CD4-positive, alpha-beta T cell treated with Interleukin-2 at 100 ng/mL for 4 hours (primary cell): ENCODE data around the gene ADCY7.
A peak's percentile ranks its signal among the peaks of the same experiment; 100 is the strongest.

Source experiments
- DNase-seq: peaks from one replicate; pipeline ENCODE4 v3.0.0-alpha.2; 2020; ENCODE audit warnings: low spot score

The ADCY7 gene

GRCh38 chr16:50248845-50249244 lies 17.5 kb upstream of the ADCY7 start:
- no peak for DNase-seq

- no peak for DNase-seq
Observed at GRCh38 chr16:50251375-50252081, 14.8 kb upstream of the ADCY7 start.

- DNase-seq: no peak
Observed at GRCh38 chr16:50252082-50252611, 14.2 kb upstream of the ADCY7 start.

- DNase-seq: no peak
Observed at GRCh38 chr16:50252874-50253513, 13.4 kb upstream of the ADCY7 start.

GRCh38 chr16:50253514-50253910 lies 12.8 kb upstream of the ADCY7 start:
- no peak for DNase-seq

GRCh38 chr16:50254072-50254471 lies 12.3 kb upstream of the ADCY7 start:
- no peak for DNase-seq

GRCh38 chr16:50255538-50255937 lies 10.8 kb upstream of the ADCY7 start:
- no peak for DNase-seq

- no peak for DNase-seq
Observed at GRCh38 chr16:50256604-50257003, 9.7 kb upstream of the ADCY7 start.

GRCh38 chr16:50257876-50258275 lies 8.5 kb upstream of the ADCY7 start:
- DNase-seq: no peak

- no peak for DNase-seq
Observed at GRCh38 chr16:50259334-50260205, 6.8 kb upstream of the ADCY7 start.

- DNase-seq: no peak
Observed at GRCh38 chr16:50260206-50261159, 5.9 kb upstream of the ADCY7 start.

- DNase-seq: no peak
Observed at GRCh38 chr16:50261160-50261706, 5.1 kb upstream of the ADCY7 start.

GRCh38 chr16:50261707-50262235 lies 4.6 kb upstream of the ADCY7 start:
- no peak for DNase-seq

- no peak for DNase-seq
Observed at GRCh38 chr16:50263060-50263909, 3.1 kb upstream of the ADCY7 start.

GRCh38 chr16:50263940-50264929 lies 2.1 kb upstream of the ADCY7 start:
- DNase-seq: no peak

- DNase-seq: peak; percentile 68
Observed at GRCh38 chr16:50265260-50265659, 1.1 kb upstream of the ADCY7 start.

- DNase-seq: no peak
Observed at GRCh38 chr16:50265716-50266336, 525 bp upstream of the ADCY7 start.

- DNase-seq: no peak
Observed at GRCh38 chr16:50267151-50267631, 840 bp downstream of the ADCY7 start.
